ENCODE data around the gene SNUPN. TPM values are rescaled to one million over a fixed set of nuclear protein-coding genes. Genes with fewer than 3 reads are reported as not detected.

SNUPN gene
- total RNA-seq, 1 donor from 2014 or later: 32.7 TPM

- Mint-ChIP-seq H3K4me3 (ENCODE audit: low read depth) (peak overlapping the region; percentile 81), H3K9me3 (no peaks in the 10 kb centered on the region), H3K27me3 (ENCODE audit: low read depth) (peaks cover 2% of the 10 kb centered on the region), H3K4me1 (ENCODE audit: low read depth) (peaks cover 23% of the 10 kb centered on the region), H3K27ac (no peak overlapping the region), H3K36me3 (ENCODE audit: low read depth) (no peaks in the 10 kb centered on the region)
- no peak for DNase-seq (ENCODE audit: low spot score)
- intact Hi-C loops (cut with micrococcal nuclease): loop anchor here (10.0 kb wide), 1 partner anchor 256 kb away; the partner anchor contains the start of gene FBXO22
Observed at GRCh38 chr15:75649045-75649761, 23.7 kb upstream of the SNUPN start.

DNA sequence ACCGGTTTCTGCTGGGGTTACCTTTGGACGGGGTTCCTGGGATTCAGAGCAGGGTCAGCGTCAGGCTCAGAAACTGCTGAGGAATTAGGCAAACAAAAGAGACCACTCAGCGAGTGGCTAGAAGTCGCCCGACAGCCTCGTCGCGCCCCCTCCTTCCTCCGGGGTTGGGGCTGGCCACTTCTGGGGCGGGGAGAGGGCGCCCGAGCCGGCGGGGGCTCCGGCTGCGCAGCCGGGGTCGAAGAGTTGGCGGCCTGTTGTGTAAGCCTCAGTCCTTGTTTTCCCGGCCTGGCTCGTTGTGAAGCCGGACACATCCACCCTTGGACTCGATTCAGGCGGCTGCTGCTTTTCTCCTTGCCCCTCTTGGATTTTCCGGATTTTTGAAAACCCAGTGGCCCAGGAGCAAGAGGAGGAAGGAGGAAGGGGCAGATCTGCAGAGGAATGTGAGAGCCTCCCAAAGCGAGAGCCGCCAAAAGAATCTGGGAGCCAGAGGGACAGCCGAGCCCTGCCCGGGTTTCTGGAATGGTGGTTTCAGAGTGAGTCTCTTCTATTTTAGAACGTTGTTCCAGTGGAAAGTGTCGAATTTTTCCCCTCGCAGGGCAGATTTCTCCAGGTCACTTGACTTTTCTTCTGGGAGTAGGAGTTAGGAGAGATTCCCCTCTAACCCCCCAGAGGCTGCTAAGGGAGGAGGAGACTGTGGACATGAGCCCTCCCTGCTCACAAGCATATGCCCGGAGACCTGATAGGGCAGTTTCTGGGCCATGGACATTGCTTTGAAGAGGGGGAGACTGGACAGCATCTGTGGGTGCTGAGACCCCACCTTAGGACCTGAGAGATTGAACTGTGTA, 22.9 kb upstream of the SNUPN start:
- peak overlapping the region; percentile 40 for H3K27ac Mint-ChIP-seq
- DNase-seq (ENCODE audit: low spot score): no peak
- H3K36me3 Mint-ChIP-seq (ENCODE audit: low read depth): no peaks in the 10 kb centered on the region
- H3K27me3 Mint-ChIP-seq (ENCODE audit: low read depth): peaks cover 2% of the 10 kb centered on the region
- H3K9me3 Mint-ChIP-seq: no peaks in the 10 kb centered on the region
- intact Hi-C loops (cut with micrococcal nuclease): loop anchor here (10.0 kb wide), 1 partner anchor 256 kb away; the partner anchor contains the start of gene FBXO22
- peak overlapping the region; percentile 81 for H3K4me3 Mint-ChIP-seq (ENCODE audit: low read depth)
- H3K4me1 Mint-ChIP-seq (ENCODE audit: low read depth): peaks cover 23% of the 10 kb centered on the region

DNA sequence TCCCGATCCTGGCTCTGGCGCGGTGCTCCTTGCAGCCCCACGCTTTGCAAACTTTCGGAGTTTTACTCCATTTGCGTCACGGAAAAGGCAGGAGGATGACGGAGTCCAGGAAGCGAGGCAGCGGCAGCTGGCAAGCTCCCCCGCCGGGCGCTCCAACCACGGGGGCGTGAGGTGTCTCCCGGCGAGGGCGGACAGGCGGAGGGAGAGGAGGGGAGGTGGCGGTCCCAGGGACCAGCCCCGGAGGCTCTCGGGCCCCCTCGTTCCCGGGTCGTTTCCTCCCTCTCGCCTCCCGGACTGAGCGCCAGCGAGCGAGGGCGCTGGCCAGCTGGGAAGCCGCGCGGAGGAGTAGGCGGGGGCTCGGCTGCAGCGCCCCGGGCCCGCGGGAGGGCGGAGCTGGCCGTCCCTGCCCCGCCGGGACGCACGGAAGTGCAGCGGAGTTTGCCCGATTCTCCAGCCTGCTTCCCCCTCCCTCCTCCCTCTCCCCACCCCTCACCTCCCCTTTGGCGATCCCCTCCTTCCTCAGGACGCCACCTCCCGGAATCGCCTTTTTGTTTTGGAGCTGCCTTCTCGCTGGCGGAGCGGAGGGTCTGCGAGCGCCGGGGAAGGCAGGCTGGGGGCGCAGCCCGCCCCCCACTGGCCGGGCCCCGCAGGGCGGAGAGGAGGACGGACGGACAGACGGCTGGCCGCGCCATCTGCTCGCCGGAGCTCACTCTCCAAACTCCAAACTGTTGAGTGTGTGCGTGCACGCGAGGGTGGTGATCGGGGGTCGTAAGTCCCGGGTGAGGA, 22.0 kb upstream of the SNUPN start, which contains the start of gene SNX33:
TSS of gene SNX33 (plus strand) at position 543 of the 786 bp plus-strand sequence. CDS start 1,191 bp downstream, outside the sequence.
- Mint-ChIP-seq H3K27me3 (ENCODE audit: low read depth) (peaks cover 2% of the 10 kb centered on the region), H3K9me3 (no peaks in the 10 kb centered on the region), H3K27ac (peak within 1 kb of the TSS; percentile 47), H3K4me3 (ENCODE audit: low read depth) (peak within 1 kb of the TSS; percentile 87), H3K36me3 (ENCODE audit: low read depth) (no peaks in the 10 kb centered on the region), H3K4me1 (ENCODE audit: low read depth) (peaks cover 23% of the 10 kb centered on the region)
- intact Hi-C loops (cut with micrococcal nuclease): loop anchor here (10.0 kb wide), 1 partner anchor 257 kb away; the partner anchor contains the start of gene FBXO22
- DNase-seq (ENCODE audit: low spot score): peak; percentile 46

DNA sequence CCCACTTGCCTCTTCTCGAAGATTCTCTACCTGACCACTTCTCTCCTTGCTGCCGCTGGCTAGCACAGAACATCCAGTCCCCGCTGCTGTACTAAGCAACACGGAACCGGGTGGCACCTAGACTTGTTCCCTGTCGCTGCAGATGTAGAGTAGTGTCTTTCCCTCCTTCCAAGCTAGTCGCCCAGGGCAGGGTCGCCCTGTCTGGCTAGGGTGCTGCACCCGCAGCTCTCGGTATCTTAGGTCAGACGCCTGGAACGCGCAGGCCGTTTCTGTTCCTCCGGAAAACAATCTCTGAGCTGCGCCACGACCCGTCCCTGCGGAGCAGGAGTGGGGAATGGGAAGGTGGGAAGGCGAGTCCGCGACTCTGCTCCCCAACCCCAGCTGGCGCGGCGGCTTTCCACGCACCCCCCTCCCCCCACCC, 21.4 kb upstream of the SNUPN start:
- H3K27me3 Mint-ChIP-seq (ENCODE audit: low read depth): peaks cover 4% of the 10 kb centered on the region
- intact Hi-C loops (cut with micrococcal nuclease): loop anchor here (10.0 kb wide), 1 partner anchor 258 kb away; the partner anchor contains the start of gene FBXO22
- H3K4me3 Mint-ChIP-seq (ENCODE audit: low read depth): peak overlapping the region; percentile 87
- DNase-seq (ENCODE audit: low spot score): no peak
- H3K36me3 Mint-ChIP-seq (ENCODE audit: low read depth): no peaks in the 10 kb centered on the region
- H3K9me3 Mint-ChIP-seq: no peaks in the 10 kb centered on the region
- peak overlapping the region; percentile 47 for H3K27ac Mint-ChIP-seq
- peaks cover 25% of the 10 kb centered on the region for H3K4me1 Mint-ChIP-seq (ENCODE audit: low read depth)

GRCh38 chr15:75646112-75646943, 20.8 kb upstream of the SNUPN start:
- Mint-ChIP-seq H3K9me3 (no peaks in the 10 kb centered on the region), H3K27ac (peak overlapping the region; percentile 47), H3K36me3 (ENCODE audit: low read depth) (no peaks in the 10 kb centered on the region), H3K4me3 (ENCODE audit: low read depth) (peak overlapping the region; percentile 87), H3K27me3 (ENCODE audit: low read depth) (peaks cover 4% of the 10 kb centered on the region), H3K4me1 (ENCODE audit: low read depth) (peaks cover 22% of the 10 kb centered on the region)
- no peak for DNase-seq (ENCODE audit: low spot score)
- intact Hi-C loops (cut with micrococcal nuclease): loop anchor here (10.0 kb wide), 1 partner anchor 258 kb away; the partner anchor contains the start of gene FBXO22

GRCh38 chr15:75644376-75644775, 18.9 kb upstream of the SNUPN start:
- intact Hi-C loops (cut with micrococcal nuclease): loop anchor here (5.0 to 10.0 kb wide), 2 partner anchors 47 to 260 kb away; partner anchors contain the start of gene FBXO22
- Mint-ChIP-seq H3K27me3 (ENCODE audit: low read depth) (peaks cover 4% of the 10 kb centered on the region), H3K27ac (no peak overlapping the region), H3K4me3 (ENCODE audit: low read depth) (no peak overlapping the region), H3K36me3 (ENCODE audit: low read depth) (peaks cover 2% of the 10 kb centered on the region), H3K4me1 (ENCODE audit: low read depth) (peaks cover 16% of the 10 kb centered on the region), H3K9me3 (no peaks in the 10 kb centered on the region)
- DNase-seq (ENCODE audit: low spot score): no peak

GRCh38 chr15:75641603-75642002, 16.1 kb upstream of the SNUPN start:
- Mint-ChIP-seq H3K4me1 (ENCODE audit: low read depth) (peaks cover 28% of the 10 kb centered on the region), H3K9me3 (no peaks in the 10 kb centered on the region), H3K27ac (no peak overlapping the region), H3K36me3 (ENCODE audit: low read depth) (peaks cover 28% of the 10 kb centered on the region), H3K27me3 (ENCODE audit: low read depth) (peaks cover 2% of the 10 kb centered on the region), H3K4me3 (ENCODE audit: low read depth) (no peak overlapping the region)
- intact Hi-C loops (cut with micrococcal nuclease): loop anchor here (1.0 to 10.0 kb wide), 5 partner anchors 35 to 263 kb away; partner anchors contain the start of genes FBXO22 and PTPN9
- no peak for DNase-seq (ENCODE audit: low spot score)

GRCh38 chr15:75641179-75641503, 15.6 kb upstream of the SNUPN start:
- Mint-ChIP-seq H3K4me1 (ENCODE audit: low read depth) (peaks cover 29% of the 10 kb centered on the region), H3K36me3 (ENCODE audit: low read depth) (peaks cover 28% of the 10 kb centered on the region), H3K27ac (peak overlapping the region; percentile 93), H3K4me3 (ENCODE audit: low read depth) (peak overlapping the region; percentile 92), H3K27me3 (ENCODE audit: low read depth) (peaks cover 2% of the 10 kb centered on the region), H3K9me3 (no peaks in the 10 kb centered on the region)
- no peak for DNase-seq (ENCODE audit: low spot score)
- intact Hi-C loops (cut with micrococcal nuclease): loop anchor here (1.0 to 10.0 kb wide), 5 partner anchors 34 to 264 kb away; partner anchors contain the start of genes FBXO22 and PTPN9

DNA sequence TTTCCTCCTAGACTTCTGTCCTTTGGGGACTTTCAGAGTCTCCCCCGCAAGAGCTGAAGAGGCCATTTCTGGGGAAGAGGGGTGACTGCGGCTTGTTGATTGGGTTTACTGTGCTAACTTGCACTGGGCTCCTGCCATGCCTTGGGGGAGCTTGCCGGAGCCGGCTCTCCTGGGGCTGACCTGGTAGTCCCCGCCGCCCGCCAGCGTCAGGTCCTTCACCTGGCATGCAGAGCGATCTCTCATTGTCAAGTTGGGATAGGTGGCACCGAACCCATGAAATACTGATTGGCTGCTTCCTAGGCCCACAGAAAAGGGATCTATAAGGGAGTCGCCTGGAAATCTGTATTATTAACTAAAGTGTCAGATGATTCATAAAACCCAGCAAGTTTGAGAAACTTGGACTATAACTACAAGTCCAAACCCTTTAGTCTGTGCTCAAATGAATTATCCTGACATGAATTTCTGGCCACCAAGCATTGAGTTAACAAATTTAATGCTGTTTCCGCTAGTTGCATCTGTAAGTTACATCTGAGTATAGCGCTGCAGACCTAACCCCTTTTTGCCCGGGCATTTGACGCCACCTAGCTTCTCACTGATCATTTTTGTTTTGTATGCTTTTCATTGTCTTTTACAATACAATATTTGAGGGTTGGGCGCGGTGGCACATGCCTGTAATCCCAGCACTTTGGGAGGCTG, 15.1 kb upstream of the SNUPN start:
- DNase-seq (ENCODE audit: low spot score): peak; percentile 62
- Mint-ChIP-seq H3K9me3 (no peaks in the 10 kb centered on the region), H3K27me3 (ENCODE audit: low read depth) (peaks cover 2% of the 10 kb centered on the region), H3K4me3 (ENCODE audit: low read depth) (peak overlapping the region; percentile 92), H3K27ac (peak overlapping the region; percentile 93), H3K36me3 (ENCODE audit: low read depth) (peaks cover 28% of the 10 kb centered on the region), H3K4me1 (ENCODE audit: low read depth) (peaks cover 31% of the 10 kb centered on the region)
- intact Hi-C loops (cut with micrococcal nuclease): loop anchor here (1.0 to 10.0 kb wide), 8 partner anchors 15 to 272 kb away; partner anchors contain the start of genes FBXO22, MAN2C1, PTPN9 and SIN3A

DNA sequence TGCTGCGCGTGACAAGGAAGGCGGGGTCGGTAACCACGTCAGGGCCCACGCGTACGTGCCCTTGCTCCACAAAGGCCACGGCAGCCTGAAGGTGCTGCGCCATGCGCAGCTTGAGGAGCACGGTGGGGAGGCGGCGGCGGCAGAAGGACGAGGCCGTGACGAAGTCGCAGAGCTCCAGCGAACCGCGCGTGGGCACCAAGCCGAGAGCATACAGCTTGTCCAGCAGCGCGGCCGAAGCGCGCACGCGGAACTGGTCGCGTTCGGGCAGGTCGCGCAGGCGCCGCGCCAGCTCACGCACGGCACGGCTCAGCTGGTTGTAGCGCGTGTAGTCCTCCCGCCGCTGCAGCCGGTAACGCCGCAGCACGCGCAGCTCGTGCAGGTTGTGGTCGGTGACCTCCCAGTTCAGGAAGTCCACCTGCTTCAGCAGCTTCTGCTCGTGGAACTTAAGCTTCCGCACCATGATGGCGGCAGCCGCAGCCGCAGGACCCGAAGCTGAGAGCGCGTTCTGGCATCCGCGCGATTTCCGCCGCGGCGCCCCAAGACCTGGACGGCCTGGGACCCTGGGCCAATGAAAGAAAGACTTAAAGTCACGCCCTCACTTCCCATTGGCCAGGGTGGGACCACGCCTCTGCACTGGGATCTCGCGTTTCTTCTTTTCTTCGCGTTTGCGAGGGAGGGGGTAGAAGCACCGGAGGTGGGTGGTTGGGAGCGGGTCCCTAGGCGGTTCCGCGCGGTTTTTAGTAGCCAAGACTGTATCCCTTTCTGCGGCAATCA, 14.4 kb upstream of the SNUPN start, which contains the start of gene IMP3:
TSS of gene IMP3 (minus strand) at position 516 of the 774 bp plus-strand sequence. CDS start at position 460, 56 bp downstream.
- peaks cover 28% of the 10 kb centered on the region for H3K36me3 Mint-ChIP-seq (ENCODE audit: low read depth)
- H3K4me3 Mint-ChIP-seq (ENCODE audit: low read depth): peak within 1 kb of the TSS; percentile 92
- peak within 1 kb of the TSS; percentile 93 for H3K27ac Mint-ChIP-seq
- peaks cover 31% of the 10 kb centered on the region for H3K4me1 Mint-ChIP-seq (ENCODE audit: low read depth)
- intact Hi-C loops (cut with micrococcal nuclease): loop anchor here (1.0 to 10.0 kb wide), 7 partner anchors 15 to 272 kb away; partner anchors contain the start of genes FBXO22, MAN2C1, PTPN9 and SIN3A
- H3K9me3 Mint-ChIP-seq: no peaks in the 10 kb centered on the region
- peak; percentile 95 for DNase-seq (ENCODE audit: low spot score)
- H3K27me3 Mint-ChIP-seq (ENCODE audit: low read depth): peaks cover 2% of the 10 kb centered on the region

All from activated T-helper 2 cell treated with anti-CD3 and anti-CD28 coated beads, Interferon-gamma antibody, Interleukin-2, Interleukin-4, amounts not matched to agents 10 μg/mL and 5 μg/mL and 100 μg/mL, durations not matched to agents 14 hours and 24 hours and 36 hours (primary cell).